ENCODE results near the gene RAB12.
"Not testable (repeated sequence)": the region's sequence is repeated elsewhere in the genome, so short reads cannot be mapped to it uniquely, and the experiment has no call there.

RAB12 gene

DNA sequence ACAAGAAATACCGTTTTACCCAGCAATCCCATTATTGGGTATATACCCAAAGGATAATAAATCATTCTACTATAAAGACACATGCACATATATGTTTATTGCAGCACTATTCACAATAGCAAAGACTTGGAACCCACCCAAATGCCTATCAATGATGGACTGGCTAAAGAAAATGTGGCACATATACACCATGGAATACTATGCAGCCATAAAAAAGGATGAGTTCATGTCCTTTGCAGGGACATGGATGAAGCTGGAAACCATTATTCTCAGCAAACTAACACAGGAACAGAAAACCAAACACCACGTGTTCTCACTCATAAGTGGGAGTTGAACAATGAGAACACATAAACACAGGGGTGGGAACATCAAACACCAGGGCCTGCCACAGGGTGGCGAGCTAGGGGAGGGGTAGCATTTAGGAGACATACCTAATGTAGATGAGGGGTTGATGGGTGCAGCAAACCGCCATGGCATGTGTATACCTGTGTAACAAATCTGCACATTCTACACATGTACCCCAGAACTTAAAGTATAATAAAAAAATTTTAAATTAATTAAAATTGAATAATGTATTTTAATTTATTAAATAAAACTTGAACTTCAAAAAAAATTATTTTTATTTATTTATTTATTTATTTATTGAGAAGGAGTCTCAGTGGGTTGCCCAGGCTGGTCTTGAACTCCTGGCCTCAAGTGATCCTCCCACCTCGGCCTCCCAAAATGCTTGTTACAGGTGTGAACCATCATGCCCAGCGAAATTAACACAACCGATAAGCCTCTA is 42.4 kb downstream of the RAB12 start:
- DNase-seq = not testable (repeated sequence)

DNA sequence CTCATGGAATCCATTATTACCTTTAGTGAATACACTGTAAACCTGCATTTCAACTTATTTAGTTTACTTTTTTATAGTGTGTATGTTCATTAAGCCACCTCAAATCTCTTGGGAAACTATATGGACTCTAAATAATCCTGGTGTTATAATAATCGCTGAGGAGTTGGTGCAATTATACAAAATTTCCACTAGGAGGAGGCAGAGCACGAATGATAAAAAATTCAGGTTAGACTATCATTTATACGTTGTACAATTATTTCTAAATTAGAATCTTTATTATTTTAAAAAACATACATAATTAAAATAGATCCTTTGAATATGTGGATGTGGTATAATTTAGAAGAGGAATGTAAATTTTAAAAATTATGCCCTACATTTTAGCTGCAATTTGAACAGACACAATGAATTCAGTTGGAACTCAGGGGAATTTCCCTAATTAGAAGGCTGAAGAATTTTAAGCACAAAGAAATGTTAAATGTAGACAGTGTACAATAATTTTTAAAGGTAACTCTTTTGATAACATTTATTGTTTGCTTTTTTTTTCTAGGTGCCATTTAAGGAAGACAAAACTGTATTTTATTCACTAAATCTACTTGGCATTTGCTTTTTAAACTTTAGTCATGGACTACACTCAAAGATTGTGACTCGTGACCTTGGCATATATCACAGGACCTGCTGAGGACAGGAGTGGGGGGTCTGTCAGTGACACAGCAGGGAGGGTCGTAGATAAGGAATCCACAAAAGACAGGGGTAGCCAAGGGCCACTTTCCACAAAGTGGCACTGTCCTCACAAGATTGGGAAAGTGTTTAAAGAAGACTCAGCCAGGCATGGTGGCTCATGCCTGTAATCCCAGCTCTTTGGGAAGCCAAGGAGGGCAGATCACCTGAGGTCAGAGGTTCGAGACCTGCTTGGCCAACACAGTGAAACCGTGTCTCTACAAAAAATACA is 45.5 kb downstream of the RAB12 start:
- DNase-seq = no peak

DNA sequence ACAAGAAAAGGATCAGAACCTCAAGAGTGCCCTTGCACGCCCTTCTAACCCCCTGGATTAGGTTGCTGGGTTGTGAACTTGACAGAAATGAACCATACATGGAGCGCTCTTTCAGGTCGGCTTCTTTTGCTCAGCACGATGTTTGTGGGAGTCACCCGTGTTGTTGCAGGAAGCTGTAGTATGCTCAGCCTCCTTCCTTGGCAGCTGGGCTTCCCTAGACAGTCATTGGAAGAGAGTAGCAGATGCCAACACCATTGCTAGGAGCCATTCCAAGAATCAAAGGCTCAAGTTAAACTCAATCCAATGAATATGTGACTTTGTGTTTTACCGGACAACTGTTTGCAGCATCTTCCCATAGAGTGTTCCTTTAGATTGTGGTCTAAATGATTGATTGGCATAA is 47.0 kb downstream of the RAB12 start:
- no peak for DNase-seq

DNA sequence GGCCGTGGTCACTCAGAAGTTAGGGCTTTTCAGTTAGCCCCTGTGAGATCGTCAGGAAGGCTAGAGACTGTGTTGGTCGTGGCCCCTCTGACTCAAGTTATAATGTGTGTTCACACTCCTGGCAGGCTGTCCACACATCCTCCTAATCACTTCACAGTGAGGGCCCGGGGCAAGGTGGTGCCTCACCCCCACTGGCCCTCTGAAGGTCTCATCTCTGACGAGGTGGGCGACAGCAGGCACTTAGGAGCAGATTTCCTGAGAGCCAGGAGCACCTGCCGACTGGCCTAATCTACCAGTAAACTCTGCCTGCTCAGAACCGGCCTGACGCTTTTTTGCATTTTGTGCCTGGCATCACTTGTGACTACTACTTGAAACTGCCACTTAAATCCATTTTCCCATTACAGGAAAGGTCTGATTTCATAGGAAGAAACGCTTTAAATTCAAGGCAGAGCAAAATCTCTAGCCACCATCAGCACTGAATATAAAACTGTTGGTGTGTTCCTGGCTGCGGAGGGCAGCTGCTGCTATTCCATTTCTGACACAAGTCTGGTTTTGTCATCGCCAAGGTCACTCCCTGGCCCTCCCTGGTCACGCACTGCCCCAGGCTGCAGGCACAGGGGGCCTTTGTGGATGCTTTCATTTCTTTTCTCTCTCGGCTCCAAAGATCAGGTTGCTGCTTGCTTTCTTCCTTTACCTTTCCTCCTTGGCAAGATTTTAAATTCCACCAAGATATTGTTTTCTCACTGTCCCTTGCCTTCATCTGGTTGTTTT is 48.0 kb downstream of the RAB12 start:
- no peak for DNase-seq

DNA sequence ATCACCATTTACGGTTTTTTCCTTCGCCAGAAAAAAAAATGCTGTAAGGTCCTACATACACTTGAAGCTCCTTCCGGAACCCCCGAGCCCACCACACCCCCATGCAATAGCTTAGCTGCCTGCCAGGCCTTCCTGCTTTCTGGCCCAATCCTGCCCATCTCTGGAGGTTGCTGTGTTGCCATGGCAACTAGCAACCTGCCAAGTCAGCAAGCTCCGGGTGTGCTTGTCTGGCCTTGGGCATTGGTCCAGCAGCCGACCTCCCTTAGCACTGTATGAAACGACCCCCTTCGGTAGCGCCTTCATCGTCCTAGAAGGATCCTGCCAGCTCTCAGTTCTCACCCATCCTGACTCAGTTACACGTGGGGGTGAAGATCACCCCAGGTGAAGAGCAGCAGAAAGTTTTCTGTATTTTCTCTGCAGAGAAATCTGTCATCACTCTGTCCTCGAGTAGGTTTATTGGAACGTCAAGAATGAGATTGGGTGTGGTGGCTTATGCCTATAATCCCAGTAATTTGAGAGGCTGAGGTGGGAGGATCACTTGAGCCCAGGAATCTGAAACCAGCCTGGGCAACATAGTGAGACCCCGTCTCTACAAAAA is 48.7 kb downstream of the RAB12 start:
- no peak for DNase-seq

DNA sequence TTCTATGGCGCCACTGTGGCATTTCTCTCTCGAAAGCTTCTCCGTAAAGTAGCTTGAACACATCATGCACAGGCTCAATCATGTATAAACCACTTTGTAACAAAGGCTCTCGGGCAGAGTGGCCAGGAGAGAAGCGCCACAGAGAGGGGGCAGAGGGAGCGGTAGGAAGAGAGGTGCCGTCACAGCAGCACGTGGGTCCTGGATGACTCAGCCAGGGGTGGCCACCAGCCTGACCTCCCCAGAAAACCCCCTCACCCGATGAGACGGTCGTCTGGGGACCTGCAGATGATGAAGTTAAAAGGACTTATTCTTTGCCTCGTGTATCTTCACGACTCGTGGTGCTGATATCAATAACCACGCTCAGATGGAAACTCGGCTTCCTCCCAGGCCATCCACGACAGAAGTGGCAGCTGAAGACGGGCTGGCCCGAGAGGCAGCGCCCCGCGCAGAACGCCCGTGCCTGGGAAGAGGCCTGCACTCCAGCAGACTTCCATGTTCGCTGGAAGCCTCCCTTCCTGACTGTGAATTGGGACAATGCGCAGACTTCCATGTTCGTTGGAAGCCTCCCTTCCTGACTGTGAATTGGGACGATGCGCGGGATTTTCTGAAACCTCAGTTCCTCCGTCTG is 49.7 kb downstream of the RAB12 start:
- no peak for DNase-seq

DNA sequence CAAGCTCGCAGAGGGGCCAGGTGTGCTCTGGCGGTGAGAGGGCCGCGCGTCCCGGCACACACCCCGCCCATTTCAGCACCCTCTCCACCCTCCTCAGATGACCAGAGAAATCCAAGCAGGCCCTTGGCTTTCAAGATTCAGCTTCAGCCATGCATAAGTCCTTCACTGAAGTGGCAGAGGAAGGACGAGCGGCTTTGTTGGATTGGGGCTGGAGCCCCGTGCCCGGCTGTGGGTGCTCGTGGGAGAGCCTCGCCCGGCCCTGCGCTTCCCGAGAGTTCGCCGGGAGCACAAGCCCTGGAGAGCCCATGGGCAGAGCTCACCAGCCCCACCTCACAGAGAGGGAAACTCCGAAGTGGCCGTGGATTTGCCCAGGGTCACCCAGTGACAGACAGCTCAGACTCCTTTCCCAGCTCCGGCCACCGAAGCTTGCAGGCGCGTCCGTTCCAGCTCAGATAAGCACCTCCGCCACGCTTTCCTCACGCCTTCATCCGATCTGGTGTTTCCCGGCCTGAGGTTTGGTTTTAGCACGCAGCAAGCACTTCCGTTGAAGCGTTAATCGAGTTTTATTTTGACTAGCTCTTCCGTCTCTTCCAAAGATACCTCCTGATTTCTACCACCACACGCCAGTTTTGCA is 50.5 kb downstream of the RAB12 start:
- DNase-seq = no peak

DNA sequence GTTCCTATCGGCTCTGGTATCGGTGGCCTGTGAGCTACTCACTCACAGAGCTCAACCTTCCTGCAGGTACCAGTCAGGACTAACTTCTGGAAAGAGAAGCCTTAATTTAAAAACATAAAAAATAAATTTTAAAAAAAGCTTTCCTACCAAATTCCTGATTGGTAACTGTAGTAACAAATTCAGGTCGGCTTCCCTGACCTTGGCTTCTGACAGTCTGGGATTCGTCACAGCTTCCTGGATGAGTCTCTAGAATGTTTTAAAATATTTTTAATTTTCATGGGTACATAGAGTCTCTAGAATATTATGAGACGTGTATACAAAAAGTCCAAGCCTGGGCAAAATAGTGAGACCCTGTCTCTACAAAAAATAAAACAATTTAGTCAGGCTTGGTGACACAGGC is 51.1 kb downstream of the RAB12 start:
- DNase-seq = no peak

DNA sequence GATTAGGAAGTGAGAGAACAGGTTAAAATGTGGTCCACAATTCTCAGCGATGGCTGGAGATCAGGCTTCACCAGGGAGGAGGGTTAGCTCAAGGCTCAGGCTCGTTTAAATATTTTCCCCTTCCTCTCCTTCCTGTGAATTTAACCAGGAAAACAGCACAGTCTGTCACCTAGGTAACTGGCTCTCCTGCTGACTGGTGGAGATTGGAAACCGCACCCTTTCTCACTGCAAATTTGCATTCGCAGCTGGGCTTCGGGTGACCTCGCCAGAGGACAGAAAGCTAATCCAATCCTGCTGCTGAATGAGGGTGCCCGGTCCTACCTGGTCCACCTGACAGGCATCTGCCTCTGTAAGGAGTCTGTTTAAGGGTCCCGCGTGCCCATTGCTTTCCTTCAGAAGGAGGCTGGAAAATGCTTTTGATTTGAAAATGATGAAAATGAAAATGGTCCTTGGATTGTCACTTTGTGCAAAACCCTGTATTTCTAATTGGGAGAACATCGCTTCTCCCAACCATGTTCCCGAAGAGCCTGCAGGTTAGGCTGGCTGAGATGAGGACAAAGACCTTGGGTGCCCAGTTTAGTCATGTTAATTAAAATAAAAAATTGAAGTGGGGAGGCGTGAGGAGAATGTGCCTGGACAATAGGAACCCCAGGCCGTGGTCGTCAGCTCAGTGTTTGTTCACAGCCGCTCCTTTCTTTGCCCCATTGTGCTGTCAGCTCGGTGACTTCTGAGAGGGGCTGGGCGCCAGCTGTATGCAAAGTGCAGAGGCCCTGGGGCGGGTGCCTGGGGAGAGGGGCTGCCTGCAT is 52.7 kb downstream of the RAB12 start:
- DNase-seq = no peak

DNA sequence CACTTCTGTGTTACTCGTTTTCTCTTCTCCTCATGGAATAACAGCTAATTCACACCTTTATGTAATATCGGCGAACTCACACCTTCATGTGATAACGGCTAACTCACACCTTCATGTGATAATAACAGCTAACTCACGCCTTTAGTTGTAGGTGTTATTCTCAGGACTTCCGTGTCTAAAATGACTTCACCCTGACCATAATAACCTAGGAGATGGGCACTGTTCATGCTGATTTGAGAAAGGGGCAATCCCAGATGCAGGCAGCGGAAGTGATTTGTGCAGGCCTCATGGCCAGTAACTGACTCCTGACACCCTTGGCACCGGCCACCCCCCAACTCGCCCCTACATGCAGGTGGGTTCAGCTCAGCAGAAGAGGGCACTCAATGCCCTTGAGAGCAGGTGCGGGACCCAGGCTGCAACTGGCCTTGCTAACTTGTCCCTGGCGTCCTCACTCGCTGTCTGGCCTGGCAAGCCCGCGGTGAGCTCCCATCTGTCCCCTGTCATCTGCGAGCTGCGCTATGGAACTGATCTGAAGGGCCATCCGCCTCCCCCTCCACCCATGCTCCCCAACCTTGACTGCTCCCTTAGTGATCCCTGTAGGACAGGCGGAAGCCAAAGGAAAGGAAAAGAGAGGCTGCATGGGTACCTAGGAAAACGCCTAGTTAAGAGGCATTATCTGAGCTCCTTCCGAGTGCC is 53.5 kb downstream of the RAB12 start:
- DNase-seq = no peak

DNA sequence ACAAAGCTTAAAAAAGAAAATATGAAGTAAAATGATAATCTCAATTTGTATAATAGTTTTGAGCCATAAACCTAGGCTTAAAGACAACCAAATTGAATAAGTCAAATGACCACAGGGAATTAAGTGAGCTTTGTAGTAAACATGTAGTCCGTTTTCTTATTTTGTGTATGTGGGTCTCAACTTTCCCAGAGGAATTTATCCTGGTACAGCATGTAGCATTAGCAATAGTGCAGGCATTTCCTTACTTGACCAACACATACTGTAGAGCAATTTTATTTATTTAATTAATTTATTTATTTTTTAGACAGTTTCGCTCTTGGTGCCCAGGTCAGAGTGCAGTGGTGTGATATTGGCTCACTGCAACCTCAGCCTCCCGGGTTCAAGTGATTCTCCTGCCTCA is 58.6 kb downstream of the RAB12 start:
- DNase-seq = no peak

DNA sequence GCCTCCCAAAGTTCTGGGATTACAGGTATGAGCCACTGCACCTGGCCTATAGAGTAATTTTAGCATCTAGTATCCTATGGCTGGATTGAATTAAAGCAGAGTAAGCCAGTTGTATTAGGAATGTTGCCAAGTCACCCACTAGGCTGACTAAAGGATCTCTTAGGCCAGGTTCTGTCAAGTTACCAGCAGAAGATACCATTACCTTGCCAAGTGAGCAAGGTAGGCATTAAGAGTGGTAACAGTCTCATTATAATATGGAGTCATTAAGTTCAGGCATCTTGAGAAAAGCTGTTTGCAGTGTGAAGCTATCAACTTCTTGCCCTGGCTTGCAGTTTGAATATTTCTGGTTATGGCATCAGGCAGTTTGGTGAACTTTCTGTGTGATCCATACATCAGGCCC is 59.1 kb downstream of the RAB12 start:
- DNase-seq = no peak

DNA sequence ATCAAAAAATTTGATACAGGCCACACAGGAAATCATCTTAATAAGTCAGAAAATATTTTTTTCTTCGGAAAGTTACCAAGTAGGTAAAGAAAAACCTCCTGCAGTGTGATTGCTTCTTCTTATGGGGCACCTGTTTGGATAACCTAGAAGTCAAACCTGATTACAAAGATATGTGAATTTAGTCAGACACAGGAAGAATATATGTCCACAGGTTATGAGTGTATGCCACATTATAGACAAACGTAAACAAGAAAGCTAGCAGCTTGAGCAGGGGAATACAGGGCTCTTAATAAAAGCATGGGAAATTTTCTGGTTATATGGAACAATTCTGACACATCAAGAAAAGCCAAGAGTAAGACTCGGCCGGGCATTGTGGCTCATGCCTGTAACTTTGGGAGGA is 60.3 kb downstream of the RAB12 start:
- DNase-seq = no peak

DNA sequence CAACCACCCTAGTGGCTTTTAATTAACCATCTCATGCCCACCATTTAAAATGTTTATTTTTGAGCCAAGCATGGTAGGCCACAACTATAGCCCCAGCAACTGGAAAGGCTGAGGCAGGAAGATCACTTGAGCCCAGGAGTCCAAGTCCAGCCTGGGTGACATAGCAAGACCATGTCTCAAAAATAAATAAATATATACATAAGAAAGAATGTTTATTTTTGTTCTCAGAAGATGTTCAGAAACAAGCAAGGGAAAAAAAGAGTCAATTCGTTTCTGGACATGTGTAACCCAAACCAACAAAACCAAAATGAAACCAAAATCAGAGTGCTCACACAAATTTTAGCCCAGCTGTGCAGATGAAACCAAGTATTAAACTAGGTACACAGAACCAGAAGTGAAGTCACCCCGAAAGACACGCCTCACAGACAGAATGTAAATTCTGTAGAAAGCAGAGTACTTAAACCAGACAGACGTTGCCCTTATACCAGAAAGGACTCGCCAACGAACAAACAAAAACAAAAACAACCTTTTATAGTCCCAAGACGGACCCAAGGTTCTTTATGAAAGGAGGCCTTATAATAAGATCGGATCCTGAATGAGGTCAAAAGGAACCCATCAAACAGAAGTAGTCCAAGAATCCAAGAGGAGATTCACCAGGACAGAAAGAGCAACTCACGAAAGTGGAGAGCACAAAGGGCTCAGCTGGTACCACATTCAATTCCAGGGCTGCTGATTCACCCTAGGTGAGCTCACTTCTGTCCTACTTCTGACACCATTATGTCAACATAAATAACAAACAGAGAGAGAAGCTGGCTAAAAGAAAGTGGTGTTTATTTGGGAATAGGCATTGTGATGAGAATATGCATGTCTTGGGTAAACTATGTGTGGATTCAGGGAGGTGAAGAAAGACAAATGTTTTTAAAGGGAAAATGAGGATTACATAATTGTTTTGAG is 64.3 kb downstream of the RAB12 start:
- no peak for DNase-seq

DNA sequence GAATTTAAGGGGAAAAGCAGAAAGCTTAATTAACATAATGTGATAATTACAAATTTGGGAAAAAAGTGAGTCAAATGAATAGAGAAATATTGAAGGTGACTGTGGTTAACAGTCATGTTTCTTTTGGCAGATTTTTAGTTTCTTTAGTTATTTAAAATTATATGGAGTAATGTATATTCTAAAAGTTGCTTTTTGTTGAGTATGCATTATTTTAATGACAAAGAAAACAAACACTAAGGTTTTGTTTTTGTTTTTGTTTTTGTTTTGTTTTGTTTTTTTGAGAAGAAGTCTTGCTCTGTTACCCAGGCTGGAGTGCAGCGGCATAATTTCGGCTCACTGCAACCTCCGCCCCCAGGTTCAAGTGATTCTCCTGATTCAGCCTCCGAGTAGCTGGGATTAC is 65.8 kb downstream of the RAB12 start:
- DNase-seq = no peak

DNA sequence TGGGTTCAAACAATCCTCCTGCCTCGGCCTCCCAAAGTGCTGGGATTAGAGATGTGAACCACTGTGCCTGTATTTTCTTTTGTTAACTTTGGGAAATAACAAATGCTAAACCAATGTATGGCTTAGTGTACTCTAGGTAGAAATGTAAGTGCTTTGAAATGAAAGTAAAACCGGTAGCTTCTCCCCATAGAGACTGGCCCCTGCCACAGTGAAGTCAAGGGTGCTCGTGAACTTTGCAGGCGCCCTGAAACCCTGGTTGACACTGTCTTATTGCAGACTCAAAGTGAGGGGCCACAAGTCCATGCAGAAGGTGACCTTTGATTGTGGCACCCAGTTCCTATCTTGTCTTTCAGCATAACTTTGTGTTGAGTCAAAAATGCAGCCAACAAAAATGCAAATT is 72.0 kb downstream of the RAB12 start:
- DNase-seq = no peak

DNA sequence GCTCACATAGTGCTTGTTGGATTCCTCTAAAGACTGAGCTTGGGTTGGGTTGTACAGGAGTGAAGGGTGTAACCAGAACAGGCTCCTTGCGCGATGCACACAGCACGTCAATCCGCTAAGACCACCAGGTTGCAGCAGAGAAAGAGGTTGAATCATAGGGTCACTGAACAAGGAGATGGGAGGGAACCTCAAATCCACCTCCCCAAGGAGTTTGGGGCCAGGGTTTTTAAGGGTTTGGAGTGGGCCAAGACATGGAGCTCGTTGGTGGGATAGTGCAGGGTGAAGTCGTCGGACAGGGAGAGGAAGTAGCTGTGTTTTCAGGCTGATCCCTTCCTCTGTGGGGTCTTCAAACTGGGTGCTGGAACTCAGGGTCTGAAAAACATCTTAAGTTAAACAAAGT is 75.3 kb downstream of the RAB12 start:
- DNase-seq = no peak

DNA sequence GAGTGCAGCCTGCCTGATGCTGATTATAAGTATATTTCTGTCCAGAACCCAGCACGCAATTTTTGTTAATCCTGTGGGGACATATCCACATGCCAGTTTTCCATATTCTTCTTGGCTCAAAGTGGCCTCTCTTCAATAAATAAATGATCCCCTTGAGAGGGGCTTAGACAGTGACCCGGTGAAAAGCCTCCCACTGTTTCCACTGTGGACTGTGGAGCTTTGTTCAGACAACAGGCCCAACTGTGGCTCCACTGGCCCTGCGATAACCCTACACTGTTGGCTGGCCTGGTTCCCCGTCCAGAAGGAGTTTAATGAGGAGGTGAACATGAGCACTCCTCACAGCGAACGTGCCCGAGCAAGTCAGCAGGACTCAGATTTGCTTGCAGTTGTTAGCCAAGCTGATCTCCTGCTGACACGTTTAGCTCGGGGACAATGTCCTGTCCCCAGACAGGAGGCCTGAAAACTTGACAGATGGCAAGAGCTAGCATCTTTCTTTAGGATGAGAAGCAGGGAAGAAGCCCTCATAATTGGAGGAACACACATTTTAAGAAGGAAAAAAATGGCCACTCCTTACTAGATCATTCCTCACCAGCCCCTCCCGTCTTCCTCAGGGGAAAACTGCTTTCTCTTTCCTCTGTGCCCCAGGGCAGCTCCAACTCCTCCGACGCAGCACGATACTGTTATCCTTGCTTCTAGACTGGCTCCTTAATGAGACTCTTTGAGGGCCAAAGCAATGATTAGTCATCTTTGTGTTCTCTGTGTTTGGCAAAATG is 76.1 kb downstream of the RAB12 start:
- no peak for DNase-seq

DNA sequence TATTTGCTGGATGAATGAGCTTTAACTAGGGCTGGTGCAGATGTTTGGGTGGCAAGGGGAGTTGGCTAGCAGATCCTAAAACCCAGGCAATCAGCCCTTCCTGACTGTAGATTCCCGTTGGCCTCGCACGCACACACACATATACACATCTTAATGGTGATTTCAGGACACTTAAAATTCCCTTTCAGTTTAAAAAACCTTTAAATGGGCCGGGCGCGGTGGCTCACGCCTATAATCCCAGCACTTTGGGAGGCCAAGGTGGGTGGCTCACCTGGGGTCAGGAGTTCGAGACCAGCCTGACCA is 76.6 kb downstream of the RAB12 start:
- no peak for DNase-seq

All from activated naive CD4-positive, alpha-beta T cell treated with anti-CD3 and anti-CD28 coated beads, Interleukin-2, amount 50 U/mL, for 16 hours (primary cell).